HuH-7 (cell line): ENCODE data around the gene FAT1.
A peak's percentile ranks its signal among the peaks of the same experiment; 100 is the strongest.

Experiments
- DNase-seq: peaks from one replicate; pipeline ENCODE4 v3.0.0; 2011; ENCODE audit warnings: low spot score

The FAT1 gene

DNA sequence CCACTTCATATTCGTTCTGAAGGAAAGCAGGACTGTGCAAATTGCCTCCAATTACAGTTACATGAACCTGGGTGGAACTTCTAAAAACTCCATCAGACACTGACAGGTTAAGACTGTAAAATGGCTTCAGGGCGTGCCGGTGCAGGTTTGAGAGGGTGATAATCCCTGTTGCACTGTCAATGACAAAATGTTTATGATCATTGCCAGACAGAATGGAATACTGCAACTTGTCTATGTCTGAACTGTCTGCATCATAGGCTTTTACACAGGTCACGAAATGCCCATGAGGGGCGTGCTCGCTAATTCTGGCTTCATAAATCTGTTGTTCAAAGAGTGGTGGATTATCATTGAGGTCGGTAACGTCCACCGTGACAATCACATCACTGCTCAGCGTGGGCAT, 104.6 kb downstream of the FAT1 start:
- DNase-seq: no peak

GRCh38 chr4:186617921-186618320, 105.7 kb downstream of the FAT1 start:
- no peak for DNase-seq

GRCh38 chr4:186607490-186607889, 116.2 kb downstream of the FAT1 start:
- DNase-seq: no peak

DNA sequence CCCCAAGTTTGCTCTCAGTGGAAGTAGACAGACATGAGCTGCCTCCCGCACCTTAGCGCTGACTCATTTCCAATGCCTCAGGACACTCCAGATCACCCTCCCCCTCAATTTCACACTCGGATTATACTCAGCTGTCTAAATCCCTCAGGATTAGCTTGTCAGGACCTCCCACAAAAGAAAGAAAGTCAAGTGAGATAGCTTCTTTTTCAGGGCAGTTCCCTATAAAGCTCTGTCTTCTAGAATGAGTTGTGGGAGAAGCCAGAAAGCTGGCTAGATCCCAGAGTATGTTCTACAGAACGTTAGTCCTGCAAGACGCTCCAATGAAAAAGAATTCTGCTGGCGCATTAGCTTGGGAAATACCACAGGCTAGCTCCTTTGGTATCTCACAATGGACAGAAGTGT, 117.1 kb downstream of the FAT1 start:
- no peak for DNase-seq

GRCh38 chr4:186605261-186605865, 118.3 kb downstream of the FAT1 start:
- no peak for DNase-seq

- DNase-seq: no peak
Observed at GRCh38 chr4:186604124-186604807, 119.4 kb downstream of the FAT1 start.

- DNase-seq: no peak
Observed at GRCh38 chr4:186602978-186603377, 120.7 kb downstream of the FAT1 start.

DNA sequence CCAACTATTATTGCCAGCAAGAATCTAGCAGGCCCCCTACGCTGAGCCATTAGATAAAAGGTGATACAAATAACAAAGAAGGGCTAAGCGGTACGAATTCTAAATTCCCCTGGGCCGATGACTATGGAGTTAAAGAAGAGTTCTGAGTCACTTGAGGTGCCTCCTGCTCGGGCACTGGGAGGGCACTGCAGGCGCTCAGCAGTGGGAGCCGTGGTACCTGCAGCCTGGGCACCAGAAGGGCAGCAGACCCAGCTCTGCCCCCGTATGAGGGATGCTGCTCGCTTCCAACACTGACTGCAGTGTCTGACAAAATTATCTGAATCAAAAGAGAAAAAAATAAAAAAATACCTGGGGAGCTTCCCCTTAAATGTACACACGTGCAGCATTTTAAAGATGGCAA, 124.2 kb downstream of the FAT1 start:
- DNase-seq: no peak

- DNase-seq: no peak
Observed at GRCh38 chr4:186598686-186599085, 125.0 kb downstream of the FAT1 start.

GRCh38 chr4:186596850-186597390, 126.7 kb downstream of the FAT1 start:
- DNase-seq: no peak

DNA sequence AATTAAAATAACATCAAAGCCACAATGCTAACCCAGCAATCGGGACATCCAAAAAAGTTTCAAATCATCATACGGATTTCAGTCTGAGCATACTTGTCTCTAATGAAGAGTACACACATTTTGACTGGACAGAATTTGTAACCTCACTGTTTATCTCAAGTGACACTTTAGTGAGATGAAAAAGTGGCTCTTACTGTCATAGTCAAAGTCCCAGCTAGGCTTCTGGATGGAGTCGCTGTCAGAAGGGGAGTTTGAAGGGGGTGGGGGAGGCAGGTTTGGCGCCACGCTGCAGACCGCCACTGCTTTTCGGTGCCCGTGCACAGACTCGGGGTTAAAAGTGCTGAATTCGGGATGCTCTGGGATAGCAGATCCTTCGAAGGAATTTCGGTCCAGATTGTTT, 127.3 kb downstream of the FAT1 start:
- no peak for DNase-seq

DNA sequence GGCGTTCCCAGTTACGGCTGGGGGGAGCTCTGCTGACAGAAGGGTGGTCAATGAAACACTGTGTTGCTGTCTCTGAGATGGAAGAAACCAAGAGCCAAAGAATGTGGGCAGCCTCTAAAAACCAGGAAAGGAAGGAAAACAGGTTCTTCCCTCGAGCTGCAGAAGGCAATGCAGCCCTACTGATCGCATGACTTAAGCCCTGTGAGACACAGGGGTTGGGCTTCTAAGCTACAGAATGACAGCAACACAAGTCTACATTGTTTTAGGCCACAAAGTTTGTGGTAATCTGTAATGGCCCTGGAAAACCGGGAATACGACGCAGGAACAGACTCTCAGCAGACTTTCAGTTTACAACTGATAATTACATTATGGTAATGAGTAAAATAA, 130.1 kb downstream of the FAT1 start:
- DNase-seq: no peak

GRCh38 chr4:186592966-186593586, 130.6 kb downstream of the FAT1 start:
- DNase-seq: no peak

DNA sequence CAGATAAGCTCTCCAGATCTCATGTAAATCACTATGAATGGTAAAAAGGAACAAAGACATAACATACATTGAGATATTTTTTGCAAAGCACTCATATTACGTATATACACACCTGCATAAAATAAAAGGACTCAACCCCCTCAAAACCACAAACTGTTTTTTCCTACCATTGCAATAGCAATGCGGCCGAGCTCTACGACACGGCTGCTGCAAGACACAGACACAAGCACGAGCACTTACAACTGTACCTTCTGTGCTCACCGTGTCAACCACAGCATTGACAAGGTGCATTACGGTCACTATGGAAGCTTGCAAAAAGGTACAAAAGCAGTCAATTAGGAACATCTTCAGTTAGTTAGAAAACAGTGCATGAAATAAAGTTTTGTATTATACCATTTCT, 131.2 kb downstream of the FAT1 start:
- DNase-seq: no peak

GRCh38 chr4:186591651-186592050, 132.0 kb downstream of the FAT1 start:
- no peak for DNase-seq

DNA sequence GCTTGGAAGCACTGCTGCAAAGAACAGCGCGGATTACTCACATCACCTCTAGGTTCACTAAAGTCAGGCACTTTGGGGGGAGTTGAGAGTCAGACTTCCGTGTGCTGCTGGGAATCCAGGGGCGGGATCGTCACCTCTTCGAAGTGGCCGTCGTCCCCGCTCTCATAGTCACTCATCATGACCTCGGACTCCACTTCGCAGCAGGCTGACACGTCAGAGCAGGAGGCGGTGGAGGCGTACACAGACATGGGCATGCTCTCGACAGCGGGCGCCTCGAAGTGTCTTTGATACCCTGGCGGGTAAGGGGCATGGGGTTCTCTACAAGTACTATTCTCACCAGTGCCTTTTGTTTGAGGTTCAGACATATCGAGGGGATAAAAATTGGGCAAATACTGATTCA, 135.2 kb downstream of the FAT1 start:
- no peak for DNase-seq

- DNase-seq: peak; percentile 5
Observed at GRCh38 chr4:186587416-186588018, 136.1 kb downstream of the FAT1 start.

DNA sequence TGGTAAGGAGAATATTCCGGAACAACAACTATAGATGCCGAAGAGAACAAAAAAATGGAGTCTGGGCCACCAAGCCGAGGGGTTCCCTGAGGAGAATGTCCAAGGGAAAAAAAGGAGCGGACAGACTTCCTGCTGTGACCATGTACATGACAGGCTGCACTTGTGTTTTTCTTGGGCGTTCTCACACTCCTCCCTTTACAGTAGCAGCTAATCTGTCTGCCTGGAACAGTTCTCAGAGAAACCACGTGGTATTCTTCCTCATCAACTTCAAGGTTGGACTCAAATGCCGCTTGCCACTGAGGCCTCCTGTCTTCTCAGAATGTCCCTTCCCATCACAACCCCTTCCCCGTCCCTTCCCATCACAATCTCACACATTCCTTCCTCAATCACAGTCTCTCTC, 137.5 kb downstream of the FAT1 start:
- DNase-seq: no peak

DNA sequence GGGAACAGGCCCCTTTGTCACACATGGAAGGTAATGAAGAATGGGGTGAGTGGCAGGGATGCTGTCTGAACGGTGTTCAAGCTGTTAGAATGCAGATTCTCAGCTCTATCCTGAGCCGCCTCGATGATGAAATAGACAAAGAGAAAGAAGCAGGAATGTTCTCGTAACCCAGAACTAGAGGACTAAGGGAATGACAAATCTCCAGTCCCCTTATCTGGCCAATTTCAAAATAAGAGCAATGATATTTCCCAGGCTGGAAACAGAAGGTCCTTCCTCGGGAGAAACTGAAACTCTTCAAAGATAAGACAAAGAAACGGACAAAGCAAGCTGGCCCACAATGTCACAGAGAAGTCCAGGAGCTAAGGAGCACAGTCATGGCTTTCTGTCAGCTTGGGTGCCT, 138.7 kb downstream of the FAT1 start:
- DNase-seq: no peak

DNA sequence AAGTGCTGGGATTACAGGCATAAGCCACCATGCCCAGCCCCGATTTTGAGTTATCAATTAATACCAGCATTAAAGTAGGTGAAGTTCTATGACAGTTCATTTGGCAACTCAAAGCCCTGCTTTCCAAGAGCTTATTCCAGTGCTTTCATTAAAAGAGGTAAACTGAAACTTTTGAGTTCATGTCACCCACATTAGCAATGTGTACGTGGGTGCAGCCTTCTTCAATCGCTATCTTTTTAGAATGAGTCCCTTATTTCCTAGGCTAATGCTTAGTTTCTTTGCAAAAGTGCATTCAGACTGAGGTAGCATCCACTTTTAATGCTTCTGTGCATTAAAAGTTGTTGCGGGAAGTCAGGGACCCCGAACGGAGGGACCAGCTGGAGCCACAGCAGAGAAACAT, 142.2 kb downstream of the FAT1 start:
- no peak for DNase-seq

- DNase-seq: no peak
Observed at GRCh38 chr4:186580669-186581068, 143.0 kb downstream of the FAT1 start.

GRCh38 chr4:186570193-186570996, 153.3 kb downstream of the FAT1 start:
- peak; percentile 12 for DNase-seq
